GM12874 (cell line): ENCODE results near the gene CHRNA7.

Experiments used
- TF ChIP-seq, protein P1 (sequence below): IDR thresholded peaks from 2 replicates; pipeline ENCODE4 v1.5.1; 2011; ENCODE audit warnings: low read depth, mild to moderate bottlenecking, control low read depth, low read length, moderate library complexity; ENCODE audit not compliant: insufficient read depth

The CHRNA7 gene

DNA sequence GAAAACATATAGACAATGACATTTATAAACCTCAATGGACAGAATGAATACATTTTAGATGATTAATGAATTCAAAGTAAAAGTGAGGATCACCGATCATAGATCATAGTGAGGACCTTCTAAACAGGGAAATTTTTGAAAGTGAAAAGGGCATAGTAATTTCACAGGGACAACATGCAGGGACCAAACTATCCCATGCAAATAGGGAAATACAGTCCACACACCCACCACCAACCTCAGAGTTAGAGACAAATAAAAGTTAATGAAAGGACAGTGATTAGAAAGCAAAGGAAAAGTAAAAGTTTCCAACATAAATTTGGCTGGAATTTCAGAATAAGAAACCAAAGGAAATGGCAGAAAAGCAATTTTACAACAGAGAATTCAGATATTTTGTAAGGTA lies 15.4 kb upstream of the CHRNA7 start:
- TF ChIP-seq, protein P1, sequence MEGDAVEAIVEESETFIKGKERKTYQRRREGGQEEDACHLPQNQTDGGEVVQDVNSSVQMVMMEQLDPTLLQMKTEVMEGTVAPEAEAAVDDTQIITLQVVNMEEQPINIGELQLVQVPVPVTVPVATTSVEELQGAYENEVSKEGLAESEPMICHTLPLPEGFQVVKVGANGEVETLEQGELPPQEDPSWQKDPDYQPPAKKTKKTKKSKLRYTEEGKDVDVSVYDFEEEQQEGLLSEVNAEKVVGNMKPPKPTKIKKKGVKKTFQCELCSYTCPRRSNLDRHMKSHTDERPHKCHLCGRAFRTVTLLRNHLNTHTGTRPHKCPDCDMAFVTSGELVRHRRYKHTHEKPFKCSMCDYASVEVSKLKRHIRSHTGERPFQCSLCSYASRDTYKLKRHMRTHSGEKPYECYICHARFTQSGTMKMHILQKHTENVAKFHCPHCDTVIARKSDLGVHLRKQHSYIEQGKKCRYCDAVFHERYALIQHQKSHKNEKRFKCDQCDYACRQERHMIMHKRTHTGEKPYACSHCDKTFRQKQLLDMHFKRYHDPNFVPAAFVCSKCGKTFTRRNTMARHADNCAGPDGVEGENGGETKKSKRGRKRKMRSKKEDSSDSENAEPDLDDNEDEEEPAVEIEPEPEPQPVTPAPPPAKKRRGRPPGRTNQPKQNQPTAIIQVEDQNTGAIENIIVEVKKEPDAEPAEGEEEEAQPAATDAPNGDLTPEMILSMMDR: no peak

DNA sequence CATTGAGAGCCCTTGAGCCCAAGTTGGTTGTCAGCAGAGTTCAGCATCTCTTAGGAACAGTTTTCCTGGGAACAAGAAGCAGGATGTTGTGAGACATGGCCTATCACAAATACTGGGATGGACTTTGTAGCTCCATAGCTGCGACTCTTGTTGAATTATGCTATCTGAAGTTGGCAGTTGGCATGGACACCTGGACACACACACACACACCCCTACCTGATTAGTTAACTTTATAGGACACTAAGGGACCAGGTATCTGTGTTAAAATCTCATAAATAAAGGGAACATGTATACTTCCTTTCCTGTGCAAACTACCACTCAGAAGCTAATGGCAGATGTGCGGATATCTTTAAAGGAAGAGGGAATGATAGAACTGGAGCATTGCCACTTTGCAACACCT lies 10.2 kb upstream of the CHRNA7 start:
- TF ChIP-seq, protein P1: no peak

DNA sequence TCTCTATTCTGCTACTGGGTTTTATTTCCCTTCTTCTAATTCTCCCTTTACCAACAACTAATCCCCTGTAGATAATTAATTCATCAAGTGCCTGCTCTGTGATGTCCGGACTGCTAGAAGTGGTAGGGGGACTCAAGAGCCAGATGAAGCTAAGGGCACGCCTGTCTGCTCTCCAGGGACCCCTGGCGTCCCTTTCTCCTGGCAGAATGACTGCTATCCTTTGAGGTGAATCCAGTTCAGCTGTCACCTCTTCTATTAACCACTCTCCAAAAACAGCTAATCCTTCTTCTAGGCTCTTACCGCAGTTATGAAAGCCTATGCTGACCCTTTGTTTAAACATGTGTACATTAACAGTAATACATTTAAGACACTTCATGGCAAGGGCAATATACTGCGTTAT lies 1.4 kb upstream of the CHRNA7 start:
- TF ChIP-seq, protein P1: no peak

DNA sequence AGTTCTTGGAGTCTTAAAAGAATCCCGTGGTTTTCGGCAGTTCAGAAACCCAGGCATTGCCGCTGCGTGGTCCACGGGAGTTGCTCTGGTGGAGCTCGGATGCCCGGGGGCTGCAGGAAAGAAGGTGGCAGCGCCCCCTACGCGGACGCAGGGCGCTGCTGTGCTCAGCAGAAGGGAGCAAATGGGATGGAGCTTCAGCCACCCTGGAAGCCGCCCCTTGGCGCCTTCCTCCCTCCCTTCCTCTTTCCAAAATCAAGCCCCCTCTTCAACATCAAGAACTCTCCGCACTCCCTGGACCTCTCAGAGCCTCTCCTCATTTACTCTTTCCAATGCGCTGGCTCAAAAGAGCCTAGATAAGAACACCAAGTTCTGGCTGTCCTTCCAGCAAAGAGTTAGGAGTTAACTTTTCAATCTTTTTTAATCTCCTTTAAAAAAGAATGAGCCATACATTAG lies 880 bp upstream of the CHRNA7 start:
- TF ChIP-seq, protein P1: peak; percentile 32; the same call in 1 of the 2 replicates

DNA sequence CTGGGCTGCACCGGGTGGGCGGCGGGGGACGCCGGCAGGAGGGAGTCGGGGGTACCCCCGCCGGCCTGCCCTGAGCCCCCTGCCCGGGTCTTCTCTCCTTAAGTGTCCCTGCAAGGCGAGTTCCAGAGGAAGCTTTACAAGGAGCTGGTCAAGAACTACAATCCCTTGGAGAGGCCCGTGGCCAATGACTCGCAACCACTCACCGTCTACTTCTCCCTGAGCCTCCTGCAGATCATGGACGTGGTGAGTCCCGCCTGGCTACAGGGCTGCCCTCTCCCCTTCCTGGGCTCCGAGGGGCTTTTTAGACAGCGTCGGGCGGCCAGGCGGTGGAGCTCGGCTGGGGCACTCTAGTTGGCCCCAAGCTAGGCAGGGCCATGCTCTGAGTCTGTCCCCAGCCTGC lies 480 bp downstream of the CHRNA7 start:
- TF ChIP-seq, protein P1: no peak

DNA sequence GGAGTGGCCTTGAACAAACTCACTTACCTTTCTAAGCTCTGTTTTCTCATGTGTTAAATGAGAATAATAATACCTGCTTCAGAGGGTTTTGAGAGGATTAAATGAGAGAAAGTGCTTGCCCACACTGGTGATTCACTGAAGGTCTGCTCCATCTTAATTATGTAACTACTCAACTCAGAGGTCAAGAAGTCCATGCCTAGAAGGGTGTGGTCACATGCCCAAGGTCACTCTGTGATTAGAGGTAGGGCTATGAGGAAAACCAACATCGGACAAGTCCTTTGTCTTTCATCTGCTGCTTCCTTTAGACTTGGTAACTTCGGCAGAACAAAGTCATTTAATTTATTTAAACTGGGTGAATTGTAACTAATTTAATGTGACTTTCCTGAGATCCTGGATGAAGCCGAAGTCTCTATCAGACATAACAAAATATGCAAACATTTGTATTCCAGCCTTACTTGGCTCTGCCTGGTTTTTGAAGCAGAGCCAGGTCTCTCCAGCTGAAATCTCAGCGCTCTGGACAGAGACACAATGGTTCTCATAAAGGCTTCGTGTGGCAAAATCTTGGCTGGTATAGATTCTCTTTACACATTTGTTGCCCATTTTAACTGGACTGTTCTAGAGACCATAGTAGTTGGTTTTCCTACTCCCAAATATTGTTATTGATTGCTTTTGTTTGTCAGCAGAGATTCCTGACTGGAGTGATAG lies 3.0 kb downstream of the CHRNA7 start:
- TF ChIP-seq, protein P1: no peak

DNA sequence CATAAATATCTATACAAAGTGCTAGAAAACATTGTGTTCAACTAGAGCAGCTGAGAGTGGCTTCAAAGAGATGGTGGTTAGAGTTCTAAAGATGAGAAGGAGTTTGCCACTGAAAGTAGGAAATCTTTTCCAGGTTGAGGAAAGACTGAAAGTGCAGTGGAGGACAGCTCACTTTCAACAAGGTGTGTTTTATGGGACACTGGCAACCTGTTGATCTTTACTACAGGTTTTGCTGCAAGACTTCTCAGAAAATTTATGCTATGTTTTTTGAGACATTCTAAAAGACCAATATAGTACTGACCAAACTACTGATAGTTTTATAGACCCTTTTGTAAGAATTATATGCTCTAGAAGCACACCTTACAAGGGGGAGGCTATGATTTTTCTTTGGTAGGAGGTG lies 3.8 kb downstream of the CHRNA7 start:
- TF ChIP-seq, protein P1: no peak
